WTC11 (cell line): Measurements from ENCODE around the gene SEMA3C. TPM values are rescaled to one million over a fixed set of nuclear protein-coding genes. Genes with fewer than 3 reads are reported as not detected.

ENCODE experiments used
- ATAC-seq: fragments of 200-7000 bp; cut with Tn5 transposase; 2 replicates; pipeline ENCODE4 v1.10.0; 2021; ENCODE audit warnings: mild to moderate bottlenecking, moderate library complexity
- CTCF ChIA-PET: fragments of 300-600 bp; sonication (Branson Sonifier 250); formaldehyde crosslinking; loops from one replicate; lab custom pipeline; 2021; ENCODE audit warnings: antibody characterized with exemption; lab: Charles Lee
- POLR2A ChIA-PET: fragments of 350-600 bp; sonication (Branson Sonifier 250); formaldehyde crosslinking; loops from one replicate; lab custom pipeline; 2021; ENCODE audit warnings: antibody characterized with exemption; lab: Charles Lee
- DNase-seq: peaks from one replicate; pipeline ENCODE4 v3.0.0; 2021; ENCODE audit warnings: low spot score
- H3K27ac Mint-ChIP-seq: 2 replicates; pipeline ENCODE4 v1.8.0; 2021; ENCODE audit warnings: mixed read lengths
- H3K27me3 Mint-ChIP-seq: 2 replicates; pipeline ENCODE4 v1.8.0; 2021; ENCODE audit warnings: low read depth, mild to moderate bottlenecking, moderate library complexity, mixed read lengths
- H3K36me3 Mint-ChIP-seq: 2 replicates; pipeline ENCODE4 v1.8.0; 2021; ENCODE audit warnings: mixed read lengths
- H3K4me1 Mint-ChIP-seq: 2 replicates; pipeline ENCODE4 v1.8.0; 2022; ENCODE audit warnings: mixed read lengths
- H3K4me3 Mint-ChIP-seq: 2 replicates; pipeline ENCODE4 v1.8.0; 2021; ENCODE audit warnings: mild to moderate bottlenecking, moderate library complexity, mixed read lengths
- H3K9me3 Mint-ChIP-seq: 2 replicates; pipeline ENCODE4 v1.8.0; 2021; ENCODE audit warnings: mixed read lengths
- AR ChIP-seq: fragments of 250-450 bp; sonication (Bioruptor Pico); IDR thresholded peaks from 2 replicates; pipeline ENCODE4 v1.9.0; 2021; ENCODE audit warnings: mild to moderate bottlenecking
- ATF3 ChIP-seq: sonication (generic); formaldehyde crosslinking; conservative IDR thresholded peaks from 2 replicates; pipeline ENCODE4 v1.8.1; 2022; ENCODE audit warnings: mild to moderate bottlenecking, missing genetic modification reagents
- ATF6 ChIP-seq: sonication (generic); formaldehyde crosslinking; IDR thresholded peaks from 2 replicates; pipeline ENCODE4 v1.8.1; 2023; ENCODE audit warnings: mild to moderate bottlenecking, missing genetic modification reagents
- CBFB ChIP-seq: sonication (generic); formaldehyde crosslinking; IDR thresholded peaks from 2 replicates; pipeline ENCODE4 v1.8.1; 2022; ENCODE audit warnings: mild to moderate bottlenecking, low read depth, missing genetic modification reagents
- CDX4 ChIP-seq: fragments of 250-450 bp; sonication (Bioruptor Pico); IDR thresholded peaks from 2 replicates; pipeline ENCODE4 v1.9.0; 2021; ENCODE audit warnings: moderate library complexity, mild to moderate bottlenecking, inconsistent platforms, borderline replicate concordance
- E2F4 ChIP-seq: sonication (generic); formaldehyde crosslinking; IDR thresholded peaks from 2 replicates; pipeline ENCODE4 v1.8.1; 2022; ENCODE audit warnings: low read depth, mild to moderate bottlenecking, moderate library complexity, missing genetic modification reagents, borderline replicate concordance
- EMX1 ChIP-seq: fragments of 250-450 bp; sonication (Bioruptor Pico); IDR thresholded peaks from 2 replicates; pipeline ENCODE4 v1.8.0; 2021; ENCODE audit warnings: mild to moderate bottlenecking
- FOXJ3 ChIP-seq: sonication (generic); formaldehyde crosslinking; IDR thresholded peaks from 2 replicates; pipeline ENCODE4 v1.9.0; 2021; ENCODE audit warnings: missing genetic modification reagents, mild to moderate bottlenecking, borderline replicate concordance
- FOXP1 ChIP-seq: sonication (generic); formaldehyde crosslinking; IDR thresholded peaks from 2 replicates; pipeline ENCODE4 v1.8.0; 2022; ENCODE audit warnings: missing genetic modification reagents, mild to moderate bottlenecking, moderate library complexity, borderline replicate concordance
- FOXP4 ChIP-seq: sonication (generic); formaldehyde crosslinking; IDR thresholded peaks from 2 replicates; pipeline ENCODE4 v1.8.0; 2022; ENCODE audit warnings: mild to moderate bottlenecking, missing genetic modification reagents
- HMGXB4 ChIP-seq: sonication (generic); formaldehyde crosslinking; IDR thresholded peaks from 2 replicates; pipeline ENCODE4 v1.8.1; 2023; ENCODE audit warnings: mild to moderate bottlenecking, moderate library complexity, missing genetic modification reagents
- IRF2 ChIP-seq: sonication (generic); formaldehyde crosslinking; IDR thresholded peaks from 2 replicates; pipeline ENCODE4 v1.8.0; 2022; ENCODE audit warnings: low read depth, missing genetic modification reagents, borderline replicate concordance
- MYBL2 ChIP-seq: sonication (generic); formaldehyde crosslinking; IDR thresholded peaks from 2 replicates; pipeline ENCODE4 v1.8.1; 2023; ENCODE audit warnings: mild to moderate bottlenecking, moderate library complexity, missing genetic modification reagents
- NFATC4 ChIP-seq: fragments of 250-450 bp; sonication (Bioruptor Pico); IDR thresholded peaks from 2 replicates; pipeline ENCODE4 v1.9.0; 2021; ENCODE audit warnings: mild to moderate bottlenecking
- NFE2L1 ChIP-seq: sonication (generic); formaldehyde crosslinking; IDR thresholded peaks from 2 replicates; pipeline ENCODE4 v1.8.1; 2023; ENCODE audit warnings: missing genetic modification reagents
- NFYB ChIP-seq: sonication (generic); formaldehyde crosslinking; conservative IDR thresholded peaks from 2 replicates; pipeline ENCODE4 v1.8.0; 2022; ENCODE audit warnings: low read depth, missing genetic modification reagents
- SP1 ChIP-seq: sonication (generic); formaldehyde crosslinking; conservative IDR thresholded peaks from 2 replicates; pipeline ENCODE4 v1.8.1; 2022; ENCODE audit warnings: missing genetic modification reagents
- TEAD4 ChIP-seq: sonication (generic); formaldehyde crosslinking; IDR thresholded peaks from 2 replicates; pipeline ENCODE4 v1.8.0; 2022; ENCODE audit warnings: mild to moderate bottlenecking, missing genetic modification reagents
- TP53 ChIP-seq: sonication (generic); formaldehyde crosslinking; IDR thresholded peaks from 2 replicates; pipeline ENCODE4 v1.8.1; 2023; ENCODE audit warnings: mild to moderate bottlenecking, missing genetic modification reagents
- ZNF219 ChIP-seq: sonication (generic); formaldehyde crosslinking; IDR thresholded peaks from 2 replicates; pipeline ENCODE4 v1.8.0; 2023; ENCODE audit warnings: missing genetic modification reagents, mild to moderate bottlenecking, borderline replicate concordance
- ZNF232 ChIP-seq: sonication (generic); formaldehyde crosslinking; IDR thresholded peaks from 2 replicates; pipeline ENCODE4 v1.8.0; 2022; ENCODE audit warnings: mild to moderate bottlenecking, missing genetic modification reagents
- ZNF317 ChIP-seq: sonication (generic); formaldehyde crosslinking; IDR thresholded peaks from 2 replicates; pipeline ENCODE4 v1.8.1; 2023; ENCODE audit warnings: low read depth, mild to moderate bottlenecking, moderate library complexity, missing genetic modification reagents, borderline replicate concordance
- ZNF396 ChIP-seq: fragments of 250-450 bp; sonication (Bioruptor Pico); IDR thresholded peaks from 2 replicates; pipeline ENCODE4 v1.8.0; 2021; ENCODE audit warnings: mild to moderate bottlenecking, moderate library complexity, borderline replicate concordance
- total RNA-seq: library from RNA; stranded (reverse); gene quantifications from 3 replicates; pipeline ENCODE4 v1.2.3, GENCODE V29; 2021

Gene SEMA3C
- total RNA-seq, 1 experiment from 2014 or later, result 2.1 TPM

- H3K4me3 Mint-ChIP-seq, result no peak overlapping the region
- peaks cover 34% of the 10 kb centered on the region for H3K27me3 Mint-ChIP-seq
- H3K9me3 Mint-ChIP-seq, result no peaks in the 10 kb centered on the region
- ChIA-PET CTCF (no interaction called here), POLR2A (no interaction called here)
- DNase-seq (no peak), ATAC-seq (no peak)
- no peak overlapping the region for H3K27ac Mint-ChIP-seq
- peaks cover 14% of the 10 kb centered on the region for H3K4me1 Mint-ChIP-seq
- H3K36me3 Mint-ChIP-seq, result no peaks in the 10 kb centered on the region
- TF ChIP-seq TEAD4 (CRISPR knock-in tag) (no peak), CDX4 (CRISPR knock-in tag) (no peak), ZNF219 (CRISPR knock-in tag) (no peak), ZNF396 (CRISPR knock-in tag) (no peak), HMGXB4 (no peak), ATF3 (CRISPR knock-in tag) (no peak), FOXP1 (CRISPR knock-in tag) (no peak), E2F4 (no peak), MYBL2 (CRISPR knock-in tag) (no peak), TP53 (CRISPR knock-in tag) (no peak), CBFB (CRISPR knock-in tag) (no peak), ZNF232 (CRISPR knock-in tag) (no peak), NFYB (CRISPR knock-in tag) (no peak)
Observed at GRCh38 chr7:80775482-80775881, 143.4 kb downstream of the SEMA3C start.

GRCh38 chr7:80774843-80775242, 144.0 kb downstream of the SEMA3C start:
- H3K27ac Mint-ChIP-seq, result no peak overlapping the region
- no peak for TF ChIP-seq SP1 (CRISPR knock-in tag)
- TF ChIP-seq FOXP4 (CRISPR knock-in tag), result no peak
- no peak for TF ChIP-seq FOXJ3 (CRISPR knock-in tag)
- TF ChIP-seq ZNF317 (CRISPR knock-in tag), result no peak
- no peak for TF ChIP-seq ATF6 (CRISPR knock-in tag)
- TF ChIP-seq ATF3 (CRISPR knock-in tag), result no peak
- TF ChIP-seq HMGXB4, result no peak
- no peak for TF ChIP-seq NFYB (CRISPR knock-in tag)
- no peak for TF ChIP-seq IRF2 (CRISPR knock-in tag)
- no peak for TF ChIP-seq AR
- no peak for TF ChIP-seq EMX1 (CRISPR knock-in tag)
- TF ChIP-seq NFE2L1 (CRISPR knock-in tag), result no peak
- TF ChIP-seq MYBL2 (CRISPR knock-in tag), result no peak
- TF ChIP-seq NFATC4 (CRISPR knock-in tag), result no peak

More at GRCh38 chr7:80774843-80775242, 144.0 kb downstream of the SEMA3C start:
- no peak for ATAC-seq
- POLR2A ChIA-PET, result no interaction called here
- peaks cover 41% of the 10 kb centered on the region for H3K27me3 Mint-ChIP-seq
- no peaks in the 10 kb centered on the region for H3K9me3 Mint-ChIP-seq
- no peak for DNase-seq
- CTCF ChIA-PET, result no interaction called here
- H3K36me3 Mint-ChIP-seq, result no peaks in the 10 kb centered on the region
- no peak overlapping the region for H3K4me3 Mint-ChIP-seq
- peaks cover 15% of the 10 kb centered on the region for H3K4me1 Mint-ChIP-seq
